Hepatocyte (in vitro differentiated cells): ENCODE results near the gene DENND6B. TPM values are rescaled to one million over a fixed set of nuclear protein-coding genes. Genes with fewer than 3 reads are reported as not detected.

Source experiments
- DNase-seq: peaks from one replicate; pipeline ENCODE4 v3.0.0-alpha.2; 2016; ENCODE audit warnings: low spot score
- H2AFZ ChIP-seq: fragments of 200-600 bp; sonication (generic); 2 replicates; pipeline ENCODE4 v1.6.0; 2016; ENCODE audit warnings: antibody characterized with exemption, mild to moderate bottlenecking
- H3K27ac ChIP-seq: fragments of 200-600 bp; sonication (generic); 2 replicates; pipeline ENCODE4 v1.5.1; 2016; ENCODE audit warnings: mild to moderate bottlenecking
- H3K27me3 ChIP-seq: fragments of 200-600 bp; sonication (generic); 2 replicates; pipeline ENCODE4 v1.6.1; 2016
- H3K36me3 ChIP-seq: fragments of 200-600 bp; sonication (generic); replicated peaks from 2 replicates; pipeline ENCODE4 v1.5.1; 2016; ENCODE audit warnings: low read depth; ENCODE audit not compliant: insufficient read depth
- H3K4me1 ChIP-seq: fragments of 200-600 bp; sonication (generic); 2 replicates; pipeline ENCODE4 v1.5.1; 2016; ENCODE audit warnings: mild to moderate bottlenecking, moderate library complexity; ENCODE audit not compliant: insufficient read depth
- H3K4me2 ChIP-seq: fragments of 200-600 bp; sonication (generic); 2 replicates; pipeline ENCODE4 v1.6.0; 2016
- H3K4me3 ChIP-seq: fragments of 200-600 bp; sonication (generic); 2 replicates; pipeline ENCODE4 v1.5.1; 2016; ENCODE audit warnings: mild to moderate bottlenecking
- H3K79me2 ChIP-seq: fragments of 200-600 bp; sonication (generic); 2 replicates; pipeline ENCODE4 v1.6.0; 2017; ENCODE audit warnings: mild to moderate bottlenecking
- H3K9me2 ChIP-seq: fragments of 200-600 bp; sonication (generic); replicated peaks from 2 replicates; pipeline ENCODE4 v1.6.0; 2017; ENCODE audit warnings: mild to moderate bottlenecking; ENCODE audit not compliant: insufficient read depth
- H3K9me3 ChIP-seq: fragments of 200-600 bp; sonication (generic); 2 replicates; pipeline ENCODE4 v1.5.1; 2016; ENCODE audit warnings: low read depth, mild to moderate bottlenecking
- H4K20me1 ChIP-seq: fragments of 200-600 bp; sonication (generic); 2 replicates; pipeline ENCODE4 v1.6.0; 2016; ENCODE audit warnings: mild to moderate bottlenecking; ENCODE audit not compliant: insufficient read depth, poor library complexity, severe bottlenecking
- EZH2 ChIP-seq: fragments of 200-600 bp; sonication (generic); IDR thresholded peaks from 2 replicates; pipeline ENCODE4 v1.6.1; 2016; ENCODE audit warnings: antibody characterized with exemption, mild to moderate bottlenecking, borderline replicate concordance
- EZH2phosphoT487 ChIP-seq: fragments of 200-600 bp; sonication (generic); IDR thresholded peaks from one replicate; pipeline ENCODE4 v1.6.1; 2018; ENCODE audit warnings: antibody characterized with exemption, mild to moderate bottlenecking, low read depth, moderate library complexity; ENCODE audit not compliant: unreplicated experiment, severe bottlenecking
- WGBS: methylation state at CpG from one replicate; pipeline ENCODE4 v1.1.6; 2016; ENCODE audit warnings: low lambda C conversion rate; ENCODE audit errors: missing lambda C conversion rate; 5-methylcytosine and 5-hydroxymethylcytosine counted together
- polyA plus RNA-seq: library from polyadenylated mRNA; unstranded; fragments of >200 nt; fragmentation: Nextera tagmentation; extraction: Ambion mirVana; gene quantifications from 2 replicates; pipeline ENCODE4 v1.2.1, GENCODE V29; 2016
- total RNA-seq: library from RNA; depleted of rRNA; stranded (reverse); fragments of >200 nt; gene quantifications from 2 replicates; pipeline ENCODE4 v1.2.3, GENCODE V29; 2014
- TF ChIP-seq, protein P1 (sequence below): fragments of 200-600 bp; sonication (generic); IDR thresholded peaks from 2 replicates; pipeline ENCODE4 v1.5.1; 2016; ENCODE audit warnings: antibody characterized with exemption, mild to moderate bottlenecking; ENCODE audit not compliant: poor library complexity

The DENND6B gene
- total and polyA plus RNA-seq, 2 experiments from 2014 or later, result 3.3 to 8.7 TPM

DNA sequence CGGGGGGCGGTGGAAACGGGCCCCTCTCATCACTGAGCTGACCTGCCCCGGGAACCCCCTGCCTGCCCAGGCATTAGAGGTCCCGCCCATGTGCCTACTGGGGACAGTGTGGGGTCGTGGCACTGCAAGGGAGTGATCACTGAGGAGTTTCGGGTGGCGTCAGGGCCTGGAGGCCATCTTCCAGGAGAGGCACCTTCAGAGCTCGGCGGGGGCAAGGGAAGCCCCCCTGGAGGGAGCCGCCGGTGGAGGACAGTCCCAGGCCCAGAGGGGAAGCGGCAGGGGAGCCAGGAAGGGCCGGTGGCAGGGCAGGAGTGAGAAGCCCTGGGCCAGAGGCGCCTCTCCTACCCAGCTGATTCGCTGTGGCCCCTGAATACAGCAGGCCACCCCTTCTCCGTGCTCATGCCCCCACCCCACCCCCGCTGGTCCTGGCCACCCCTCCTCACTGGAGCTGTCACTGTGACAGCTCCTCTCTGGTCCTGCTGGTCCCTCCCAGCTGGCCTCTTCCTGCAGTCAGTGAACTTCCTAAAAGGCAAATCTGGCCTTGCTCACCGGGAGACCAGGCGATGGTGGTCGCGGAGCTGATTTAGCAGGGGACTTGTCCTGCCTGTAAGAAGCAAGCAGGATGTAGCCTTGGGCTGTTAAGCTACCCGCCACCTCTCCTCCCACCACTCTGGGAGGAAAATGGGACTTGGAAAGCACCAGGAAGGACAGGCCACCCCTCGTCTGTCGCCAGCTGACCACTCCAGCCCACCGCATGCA, 54.6 kb downstream of the DENND6B start:
- 49% methylated on average over 14 of the region's 26 CpGs for WGBS
- H3K4me3 ChIP-seq, result no peak overlapping the region
- no peaks in the 10 kb centered on the region for H3K79me2 ChIP-seq
- H4K20me1 ChIP-seq, result peaks cover 2% of the 10 kb centered on the region
- no peaks in the 10 kb centered on the region for H3K9me2 ChIP-seq
- no peaks in the 10 kb centered on the region for H3K9me3 ChIP-seq
- H3K4me1 ChIP-seq, result peaks cover 34% of the 10 kb centered on the region
- H2AFZ ChIP-seq, result no peak overlapping the region
- TF ChIP-seq EZH2 (no peak), EZH2phosphoT487 (no peak)
- TF ChIP-seq, protein P1, sequence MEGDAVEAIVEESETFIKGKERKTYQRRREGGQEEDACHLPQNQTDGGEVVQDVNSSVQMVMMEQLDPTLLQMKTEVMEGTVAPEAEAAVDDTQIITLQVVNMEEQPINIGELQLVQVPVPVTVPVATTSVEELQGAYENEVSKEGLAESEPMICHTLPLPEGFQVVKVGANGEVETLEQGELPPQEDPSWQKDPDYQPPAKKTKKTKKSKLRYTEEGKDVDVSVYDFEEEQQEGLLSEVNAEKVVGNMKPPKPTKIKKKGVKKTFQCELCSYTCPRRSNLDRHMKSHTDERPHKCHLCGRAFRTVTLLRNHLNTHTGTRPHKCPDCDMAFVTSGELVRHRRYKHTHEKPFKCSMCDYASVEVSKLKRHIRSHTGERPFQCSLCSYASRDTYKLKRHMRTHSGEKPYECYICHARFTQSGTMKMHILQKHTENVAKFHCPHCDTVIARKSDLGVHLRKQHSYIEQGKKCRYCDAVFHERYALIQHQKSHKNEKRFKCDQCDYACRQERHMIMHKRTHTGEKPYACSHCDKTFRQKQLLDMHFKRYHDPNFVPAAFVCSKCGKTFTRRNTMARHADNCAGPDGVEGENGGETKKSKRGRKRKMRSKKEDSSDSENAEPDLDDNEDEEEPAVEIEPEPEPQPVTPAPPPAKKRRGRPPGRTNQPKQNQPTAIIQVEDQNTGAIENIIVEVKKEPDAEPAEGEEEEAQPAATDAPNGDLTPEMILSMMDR, result no peak
- peak overlapping the region; percentile 99 for H3K4me2 ChIP-seq
- H3K36me3 ChIP-seq, result no peaks in the 10 kb centered on the region
- no peak overlapping the region for H3K27ac ChIP-seq
- peaks cover 28% of the 10 kb centered on the region for H3K27me3 ChIP-seq
- no peak for DNase-seq

DNA sequence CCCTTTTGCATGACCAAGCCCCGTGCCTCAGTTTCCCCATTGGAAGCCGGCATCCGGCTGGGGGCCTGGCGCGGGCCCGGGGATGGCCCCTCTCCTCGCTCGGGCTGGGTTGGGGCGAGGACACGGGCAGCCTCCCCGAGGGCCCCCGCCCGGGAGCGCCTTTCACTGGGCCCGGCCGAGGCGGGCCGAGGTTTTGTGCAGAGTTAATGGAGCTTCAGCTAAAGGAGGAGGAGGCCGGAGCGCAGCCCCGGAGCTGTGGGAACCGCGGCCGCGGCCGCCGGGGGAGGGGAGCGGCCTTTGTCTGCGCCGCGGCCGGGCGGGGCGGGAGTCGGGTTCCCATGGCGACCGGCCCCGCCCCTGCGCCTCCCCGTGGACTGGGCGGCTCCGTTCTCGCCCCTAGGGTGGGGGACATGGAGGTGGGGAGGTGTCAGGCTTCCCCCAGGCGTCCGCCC, 55.3 kb downstream of the DENND6B start:
- TF ChIP-seq EZH2, result no peak
- TF ChIP-seq, protein P1, result peak; percentile 31

DNA sequence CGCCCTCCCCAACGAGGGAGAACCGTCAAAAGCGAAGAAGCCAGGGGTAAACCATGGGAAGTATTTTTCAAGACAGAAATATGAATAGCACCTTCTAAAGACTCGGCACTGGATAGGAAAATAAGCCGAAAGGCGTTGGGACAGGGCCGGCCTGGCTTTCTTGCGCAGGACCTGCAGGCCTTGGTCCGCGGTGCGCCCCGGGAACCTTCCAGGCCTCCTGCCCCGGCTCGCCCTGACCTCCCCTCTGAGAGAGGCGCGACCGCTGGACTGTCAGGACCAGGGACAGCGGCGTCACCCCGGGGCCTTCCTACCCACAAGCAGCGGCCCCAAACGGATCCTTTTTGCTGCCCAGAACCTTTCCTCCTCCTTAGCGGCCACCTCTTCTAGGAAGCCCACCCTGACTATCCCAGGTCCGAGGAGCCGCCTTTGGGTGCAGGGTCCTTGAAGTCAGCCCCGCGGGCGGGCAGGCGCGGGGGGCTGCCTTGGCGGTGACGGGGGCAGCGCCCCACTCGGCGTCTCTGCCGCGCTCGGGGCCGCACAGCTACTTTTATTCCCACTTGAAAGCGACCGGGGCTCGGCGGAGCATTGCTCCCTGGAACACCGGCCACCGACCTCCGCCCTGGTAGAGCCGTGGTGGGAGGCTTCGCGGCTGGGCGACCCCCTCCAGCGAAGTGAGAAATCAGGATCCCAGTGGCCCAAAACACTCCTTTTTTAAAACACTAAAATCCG, 56.0 kb downstream of the DENND6B start:
- Histone ChIP-seq H3K27me3 (peaks cover 28% of the 10 kb centered on the region), H4K20me1 (peaks cover 2% of the 10 kb centered on the region), H3K9me2 (no peaks in the 10 kb centered on the region), H2AFZ (peak overlapping the region; percentile 45), H3K36me3 (no peaks in the 10 kb centered on the region), H3K4me1 (peaks cover 34% of the 10 kb centered on the region), H3K9me3 (no peaks in the 10 kb centered on the region), H3K27ac (no peak overlapping the region), H3K79me2 (no peaks in the 10 kb centered on the region), H3K4me2 (peak overlapping the region; percentile 99), H3K4me3 (peak overlapping the region; percentile 21)
- TF ChIP-seq, protein P1, result no peak
- peak; percentile 77 for TF ChIP-seq EZH2
- WGBS, result 11% methylated on average over 46 of the region's 53 CpGs
- peak; percentile 87 for DNase-seq

More for the DNA sequence above, 55.3 kb downstream of the DENND6B start:
- Histone ChIP-seq H2AFZ (no peak overlapping the region), H3K9me3 (no peaks in the 10 kb centered on the region), H3K36me3 (no peaks in the 10 kb centered on the region), H3K4me2 (peak overlapping the region; percentile 99), H3K27ac (no peak overlapping the region), H3K9me2 (no peaks in the 10 kb centered on the region), H4K20me1 (peaks cover 2% of the 10 kb centered on the region), H3K4me1 (peaks cover 34% of the 10 kb centered on the region), H3K4me3 (peak overlapping the region; percentile 5), H3K27me3 (peaks cover 28% of the 10 kb centered on the region), H3K79me2 (no peaks in the 10 kb centered on the region)
- WGBS, result 5% methylated on average over 16 of the region's 45 CpGs
- DNase-seq, result peak; percentile 84
